ENCODE measurements around the gene CCN6. TPM values are rescaled to one million over a fixed set of nuclear protein-coding genes. Genes with fewer than 3 reads are reported as not detected.
"Not testable (repeated sequence)": the region's sequence is repeated elsewhere in the genome, so short reads cannot be mapped to it uniquely, and the experiment has no call there.

CCN6 gene
- total RNA-seq, 6 experiments from 2014 or later: not detected

GRCh38 chr6:112049026-112049799 lies 4.7 kb upstream of the CCN6 start:
- TF ChIP-seq POLR2A (IDR thresholded peaks at IDR 0.05) (no peak), CTCF (IDR thresholded peaks at IDR 0.05) (no peak)
- ATAC-seq: peak; percentile 60 to 92 (median 69)
- 87% methylated on average over 4 of the region's 6 CpGs for WGBS (ENCODE audit: insufficient coverage, low coverage, low lambda C conversion rate, missing lambda C conversion rate)
- no peak overlapping the region for H3K4me3 ChIP-seq
- H3K4me1 ChIP-seq: peaks cover 0 to 13% (median 2%) of the 10 kb centered on the region in 4 donors
- intact Hi-C loops (cut with DNase I): loop anchor here in 1 of 2 donors (10.0 kb wide), 1 partner anchor 334 kb away; no protein-coding TSS in a partner anchor
- DNase-seq: no peak
- H3K27ac ChIP-seq: peak overlapping the region in 1 of 3 donors; percentile 14
- H3K36me3 ChIP-seq: no peaks in the 10 kb centered on the region
- no peaks in the 10 kb centered on the region for H3K9me3 ChIP-seq
- no peaks in the 10 kb centered on the region for H3K27me3 ChIP-seq

- Histone ChIP-seq H3K36me3 (no peaks in the 10 kb centered on the region), H3K27me3 (no peaks in the 10 kb centered on the region), H3K9me3 (no peaks in the 10 kb centered on the region), H3K27ac (no peak overlapping the region), H3K4me1 (peaks cover 0 to 13% (median 2%) of the 10 kb centered on the region in 4 donors), H3K4me3 (no peak overlapping the region)
- intact Hi-C loops (cut with DNase I): loop anchor here in 1 of 2 donors (10.0 kb wide), 1 partner anchor 335 kb away; no protein-coding TSS in a partner anchor
- TF ChIP-seq POLR2A (IDR thresholded peaks at IDR 0.05) (no peak), CTCF (IDR thresholded peaks at IDR 0.05) (no peak)
- WGBS (ENCODE audit: insufficient coverage, low coverage, low lambda C conversion rate, missing lambda C conversion rate): 73% methylated on average over 3 of the region's 7 CpGs
- no peak for DNase-seq
- no peak for ATAC-seq
These were observed 3.9 kb upstream of the CCN6 start for GRCh38 chr6:112049996-112050395.

GRCh38 chr6:112050429-112050828 lies 3.5 kb upstream of the CCN6 start:
- no peak overlapping the region for H3K27ac ChIP-seq
- WGBS (ENCODE audit: insufficient coverage, low coverage, low lambda C conversion rate, missing lambda C conversion rate): 50% methylated on average over 5 of the region's 5 CpGs
- peaks cover 0 to 13% (median 2%) of the 10 kb centered on the region in 4 donors for H3K4me1 ChIP-seq
- no peak for DNase-seq
- H3K4me3 ChIP-seq: no peak overlapping the region
- intact Hi-C loops (cut with DNase I): no loop called here
- peak in 2 of 4 donors; percentile 9 to 25 for ATAC-seq
- no peaks in the 10 kb centered on the region for H3K27me3 ChIP-seq
- TF ChIP-seq CTCF (IDR thresholded peaks at IDR 0.05) (no peak), POLR2A (IDR thresholded peaks at IDR 0.05) (no peak)
- no peaks in the 10 kb centered on the region for H3K9me3 ChIP-seq
- no peaks in the 10 kb centered on the region for H3K36me3 ChIP-seq

GRCh38 chr6:112051251-112051740 lies 2.6 kb upstream of the CCN6 start:
- WGBS (ENCODE audit: insufficient coverage, low coverage, low lambda C conversion rate, missing lambda C conversion rate): 85% methylated on average over 4 of the region's 4 CpGs
- ATAC-seq; H3K9me3 ChIP-seq; H3K27me3 ChIP-seq; H3K27ac ChIP-seq; H3K4me3 ChIP-seq; H3K36me3 ChIP-seq; DNase-seq; intact Hi-C loops (cut with DNase I): not testable (repeated sequence)
- H3K4me1 ChIP-seq: peaks cover 0 to 13% (median 2%) of the 10 kb centered on the region in 4 donors

- Histone ChIP-seq H3K9me3 (no peaks in the 10 kb centered on the region), H3K27me3 (no peaks in the 10 kb centered on the region), H3K4me3 (no peak overlapping the region), H3K27ac (no peak overlapping the region), H3K4me1 (peaks cover 0 to 7% (median 2%) of the 10 kb centered on the region in 4 donors), H3K36me3 (no peaks in the 10 kb centered on the region)
- no peak for TF ChIP-seq CTCF (IDR thresholded peaks at IDR 0.05)
- TF ChIP-seq POLR2A (IDR thresholded peaks at IDR 0.05): no peak
- ATAC-seq: no peak
- DNase-seq: no peak
- intact Hi-C loops (cut with DNase I): no loop called here
- WGBS (ENCODE audit: insufficient coverage, low coverage, low lambda C conversion rate, missing lambda C conversion rate): 77% methylated on average over 8 of the region's 10 CpGs
These were observed 769 bp downstream of the CCN6 start for GRCh38 chr6:112054555-112055190.

All from right lobe of liver (tissue), 6 donors.